AG04449 (cell line): ENCODE results near the gene TNNT2.

Experiments used
- CTCF ChIA-PET: fragments of 350-600 bp; formaldehyde crosslinking; extraction: SDS; loops from one replicate; lab custom pipeline; 2021; ENCODE audit warnings: antibody characterized with exemption; lab: Yijun Ruan, JAX
- POLR2A ChIA-PET: fragments of 400-600, 350-600 bp; formaldehyde crosslinking; extraction: SDS; loops from one replicate; lab custom pipeline; 2020; ENCODE audit warnings: antibody characterized with exemption, inconsistent platforms; lab: Yijun Ruan, JAX
- DNase-seq: peaks from one replicate; pipeline ENCODE4 v3.0.0-alpha.2; 2010; ENCODE audit warnings: low read depth, low spot score
- H3K4me3 ChIP-seq: 2 replicates; pipeline ENCODE4 v1.5.1; 2011; ENCODE audit warnings: low read depth, mild to moderate bottlenecking, control low read depth, low read length
- TF ChIP-seq, protein P1 (sequence below): IDR thresholded peaks from one replicate; pipeline ENCODE4 v1.5.1; 2011; ENCODE audit warnings: mild to moderate bottlenecking, moderate library complexity, low read length, control low read depth, inconsistent platforms; ENCODE audit not compliant: insufficient read depth; ENCODE audit errors: missing control alignments

The TNNT2 gene

GRCh38 chr1:201310251-201310985, 67.1 kb downstream of the TNNT2 start:
- ChIA-PET CTCF (interaction anchor here (1.0 to 1.9 kb wide), 3 partner anchors 51 to 98 kb away, joined by 3 to 12 read pairs (median 10); no protein-coding TSS in a partner anchor), POLR2A (no interaction called here)
- DNase-seq = no peak
- H3K4me3 ChIP-seq = no peak overlapping the region
- TF ChIP-seq, protein P1, sequence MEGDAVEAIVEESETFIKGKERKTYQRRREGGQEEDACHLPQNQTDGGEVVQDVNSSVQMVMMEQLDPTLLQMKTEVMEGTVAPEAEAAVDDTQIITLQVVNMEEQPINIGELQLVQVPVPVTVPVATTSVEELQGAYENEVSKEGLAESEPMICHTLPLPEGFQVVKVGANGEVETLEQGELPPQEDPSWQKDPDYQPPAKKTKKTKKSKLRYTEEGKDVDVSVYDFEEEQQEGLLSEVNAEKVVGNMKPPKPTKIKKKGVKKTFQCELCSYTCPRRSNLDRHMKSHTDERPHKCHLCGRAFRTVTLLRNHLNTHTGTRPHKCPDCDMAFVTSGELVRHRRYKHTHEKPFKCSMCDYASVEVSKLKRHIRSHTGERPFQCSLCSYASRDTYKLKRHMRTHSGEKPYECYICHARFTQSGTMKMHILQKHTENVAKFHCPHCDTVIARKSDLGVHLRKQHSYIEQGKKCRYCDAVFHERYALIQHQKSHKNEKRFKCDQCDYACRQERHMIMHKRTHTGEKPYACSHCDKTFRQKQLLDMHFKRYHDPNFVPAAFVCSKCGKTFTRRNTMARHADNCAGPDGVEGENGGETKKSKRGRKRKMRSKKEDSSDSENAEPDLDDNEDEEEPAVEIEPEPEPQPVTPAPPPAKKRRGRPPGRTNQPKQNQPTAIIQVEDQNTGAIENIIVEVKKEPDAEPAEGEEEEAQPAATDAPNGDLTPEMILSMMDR = no peak

DNA sequence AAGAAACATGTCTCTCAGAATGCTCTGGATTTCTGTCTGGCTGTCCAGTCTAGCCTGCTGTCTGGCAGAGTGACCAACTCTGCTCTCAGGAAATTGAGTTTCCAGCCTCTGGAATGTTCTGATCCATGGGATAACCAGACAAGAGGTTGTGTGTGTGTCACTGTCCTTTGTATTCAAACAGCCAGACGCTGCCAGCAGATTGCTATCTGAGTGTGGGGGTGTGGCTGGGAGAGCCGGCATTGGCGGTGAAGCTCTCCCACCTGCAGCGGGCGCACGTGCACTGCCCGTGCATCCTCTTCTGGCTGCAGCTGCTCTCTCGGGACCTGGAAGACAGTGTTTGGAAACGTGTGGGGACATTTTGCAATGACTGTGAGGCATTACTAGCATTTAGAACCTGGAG, 68.1 kb downstream of the TNNT2 start:
- TF ChIP-seq, protein P1 = no peak
- ChIA-PET POLR2A (no interaction called here), CTCF (interaction anchor here (0.9 to 1.6 kb wide), 3 partner anchors 9 to 55 kb away, joined by 3 to 4 read pairs (median 4); no protein-coding TSS in a partner anchor)
- no peak for DNase-seq
- no peak overlapping the region for H3K4me3 ChIP-seq
